Skin of body (tissue), 2 donors: ENCODE data around the gene PPP1R3D. TPM values are rescaled to one million over a fixed set of nuclear protein-coding genes. Genes with fewer than 3 reads are reported as not detected.
"Not testable (repeated sequence)": the region's sequence is repeated elsewhere in the genome, so short reads cannot be mapped to it uniquely, and the experiment has no call there.

ENCODE experiments used
- DNase-seq: peaks from one replicate; lab custom pipeline; 2025; lab: John Stamatoyannopoulos, UW
- total RNA-seq: library from RNA; depleted of rRNA; stranded (reverse); fragments of >200 nt; gene quantifications from one replicate; pipeline ENCODE4 v1.2.3, GENCODE V29; 2014

The PPP1R3D gene
- total RNA-seq, 1 donor from 2014 or later, result 5.3 TPM

- DNase-seq, result no peak
Observed at GRCh38 chr20:59925359-59925758, 14.7 kb downstream of the PPP1R3D start.

- DNase-seq, result no peak
Observed at GRCh38 chr20:59923514-59923913, 16.6 kb downstream of the PPP1R3D start.

GRCh38 chr20:59920944-59921343 is 19.2 kb downstream of the PPP1R3D start:
- DNase-seq, result no peak

- no peak for DNase-seq
Observed at GRCh38 chr20:59912609-59913008, 27.5 kb downstream of the PPP1R3D start.

GRCh38 chr20:59911041-59911440 is 29.1 kb downstream of the PPP1R3D start:
- DNase-seq, result no peak

- DNase-seq, result no peak
Observed at GRCh38 chr20:59908855-59909254, 31.2 kb downstream of the PPP1R3D start.

- DNase-seq, result no peak
Observed at GRCh38 chr20:59903621-59904020, 36.5 kb downstream of the PPP1R3D start.

- no peak for DNase-seq
Observed at GRCh38 chr20:59902470-59902869, 37.6 kb downstream of the PPP1R3D start.

- DNase-seq, result no peak
Observed at GRCh38 chr20:59895908-59896307, 44.2 kb downstream of the PPP1R3D start.

- DNase-seq, result no peak
Observed at GRCh38 chr20:59891581-59891980, 48.5 kb downstream of the PPP1R3D start.

- not testable (repeated sequence) for DNase-seq
Observed at GRCh38 chr20:59890035-59890434, 50.1 kb downstream of the PPP1R3D start.

GRCh38 chr20:59888050-59888449 is 52.1 kb downstream of the PPP1R3D start:
- no peak for DNase-seq

Other genes starting within 250 kb of the PPP1R3D start
- 5.8 TPM for gene SYCP2, start 6.7 kb downstream of the PPP1R3D start, total RNA-seq
- gene FAM217B, start 84 bp upstream of the PPP1R3D start, total RNA-seq, result 6.2 TPM
- gene CDH26, start 18.1 kb upstream of the PPP1R3D start, total RNA-seq, result 6.5 TPM